HG02840 (cell line): Measurements from ENCODE around the gene SLC7A8.

ENCODE experiments used
- ATAC-seq: cut with Tn5 transposase; IDR thresholded peaks from one replicate; pipeline ENCODE4 v1.9.1; 2021; ENCODE audit warnings: mild to moderate bottlenecking, moderate library complexity, moderate number of reproducible peaks; ENCODE audit not compliant: unreplicated experiment, low FRiP score

SLC7A8 gene

GRCh38 chr14:23101986-23102625 is 81.4 kb downstream of the SLC7A8 start:
- no peak for ATAC-seq

- ATAC-seq: no peak
Observed at GRCh38 chr14:23101213-23101970, 82.1 kb downstream of the SLC7A8 start.

GRCh38 chr14:23099212-23099861 is 84.1 kb downstream of the SLC7A8 start:
- ATAC-seq: no peak

GRCh38 chr14:23097786-23098185 is 85.7 kb downstream of the SLC7A8 start:
- no peak for ATAC-seq

GRCh38 chr14:23095196-23096108 is 88.0 kb downstream of the SLC7A8 start, which contains the start of gene C14orf119:
Gene C14orf119, plus strand, starts transcription at chr14:23095505. Its CDS starts 2,154 bp downstream, at chr14:23097659.
- peak; percentile 96 for ATAC-seq

GRCh38 chr14:23094666-23095195 is 88.7 kb downstream of the SLC7A8 start, which contains the start of gene ACIN1:
Gene ACIN1, minus strand, starts transcription at chr14:23095136. Its CDS starts 24 bp downstream, at chr14:23095112.
- ATAC-seq: peak; percentile 32

GRCh38 chr14:23093991-23094665 is 89.3 kb downstream of the SLC7A8 start:
- no peak for ATAC-seq

GRCh38 chr14:23093526-23093925 is 89.9 kb downstream of the SLC7A8 start:
- ATAC-seq: no peak

GRCh38 chr14:23093104-23093503 is 90.4 kb downstream of the SLC7A8 start:
- no peak for ATAC-seq

- ATAC-seq: no peak
Observed at GRCh38 chr14:23091294-23092225, 91.9 kb downstream of the SLC7A8 start.

GRCh38 chr14:23090254-23090636 is 93.2 kb downstream of the SLC7A8 start:
- no peak for ATAC-seq

GRCh38 chr14:23089498-23090253 is 93.8 kb downstream of the SLC7A8 start:
- ATAC-seq: no peak

- ATAC-seq: no peak
Observed at GRCh38 chr14:23086565-23086964, 96.9 kb downstream of the SLC7A8 start.

- ATAC-seq: no peak
Observed at GRCh38 chr14:23085458-23085857, 98.0 kb downstream of the SLC7A8 start.

- no peak for ATAC-seq
Observed at GRCh38 chr14:23080474-23080873, 103.0 kb downstream of the SLC7A8 start.

- ATAC-seq: no peak
Observed at GRCh38 chr14:23079716-23080115, 103.7 kb downstream of the SLC7A8 start.

GRCh38 chr14:23078692-23079116 is 104.8 kb downstream of the SLC7A8 start:
- ATAC-seq: no peak

GRCh38 chr14:23077962-23078361 is 105.5 kb downstream of the SLC7A8 start:
- ATAC-seq: no peak
